SK-N-SH treated with all-trans-retinoic acid at 6 μM for 48 hours (cell line): Measurements from ENCODE around the gene SLX9.

Source experiments
- ATAC-seq: fragments of 200-7000 bp; cut with Tn5 transposase; 3 replicates; pipeline ENCODE4 v1.9.1; 2020; ENCODE audit warnings: mild to moderate bottlenecking, moderate library complexity
- ARNTL ChIP-seq: fragments of 450-650 bp; formaldehyde crosslinking; IDR thresholded peaks from 2 replicates; pipeline ENCODE4 v1.5.0; 2020; ENCODE audit warnings: low read depth, mild to moderate bottlenecking, moderate library complexity, borderline replicate concordance
- BACH2 ChIP-seq: fragments of 250-450 bp; sonication (Bioruptor Pico); IDR thresholded peaks from 2 replicates; pipeline ENCODE4 v1.9.0; 2021; ENCODE audit warnings: mild to moderate bottlenecking, borderline replicate concordance
- ESRRG ChIP-seq: fragments of 250-450 bp; sonication (Bioruptor Pico); IDR thresholded peaks from 2 replicates; pipeline ENCODE4 v1.6.1; 2021; ENCODE audit warnings: mild to moderate bottlenecking
- GLIS3 ChIP-seq: fragments of 250-450 bp; sonication (Bioruptor Pico); IDR thresholded peaks from 2 replicates; pipeline ENCODE4 v1.5.0; 2020; ENCODE audit warnings: mild to moderate bottlenecking, moderate library complexity
- ISL1 ChIP-seq: fragments of 250-450 bp; sonication (Bioruptor Pico); IDR thresholded peaks from 2 replicates; pipeline ENCODE4 v2.1.2; 2022; ENCODE audit warnings: mild to moderate bottlenecking, moderate library complexity
- OSR1 ChIP-seq: fragments of 250-450 bp; sonication (Bioruptor Pico); IDR thresholded peaks from 2 replicates; pipeline ENCODE4 v1.8.0; 2022; ENCODE audit warnings: moderate library complexity, mild to moderate bottlenecking, inconsistent platforms
- RARB ChIP-seq: fragments of 250-450 bp; sonication (Bioruptor Pico); IDR thresholded peaks from 2 replicates; pipeline ENCODE4 v1.8.0; 2021; ENCODE audit warnings: mild to moderate bottlenecking, moderate library complexity
- TCF4 ChIP-seq: fragments of 250-450 bp; sonication (Bioruptor Pico); IDR thresholded peaks from 2 replicates; pipeline ENCODE4 v1.8.0; 2021; ENCODE audit warnings: mild to moderate bottlenecking, moderate library complexity, borderline replicate concordance
- TOX ChIP-seq: fragments of 250-450 bp; sonication (Bioruptor Pico); IDR thresholded peaks from 2 replicates; pipeline ENCODE4 v1.8.0; 2021; ENCODE audit warnings: mild to moderate bottlenecking, moderate library complexity, borderline replicate concordance
- ZC3H10 ChIP-seq: fragments of 250-450 bp; sonication (Bioruptor Pico); IDR thresholded peaks from 2 replicates; pipeline ENCODE4 v1.5.1; 2021; ENCODE audit warnings: mild to moderate bottlenecking, moderate library complexity
- ZFP3 ChIP-seq: fragments of 250-450 bp; sonication (Bioruptor Pico); IDR thresholded peaks from 2 replicates; pipeline ENCODE4 v1.5.0; 2020; ENCODE audit warnings: mild to moderate bottlenecking, moderate library complexity
- ZFP30 ChIP-seq: fragments of 450-650 bp; formaldehyde crosslinking; IDR thresholded peaks from 2 replicates; pipeline ENCODE4 v1.5.0; 2022; ENCODE audit warnings: mild to moderate bottlenecking, moderate library complexity
- ZNF565 ChIP-seq: fragments of 450-650 bp; formaldehyde crosslinking; conservative IDR thresholded peaks from 2 replicates; pipeline ENCODE4 v1.5.0; 2020; ENCODE audit warnings: low read depth, mild to moderate bottlenecking, moderate library complexity
- ZNF70 ChIP-seq: fragments of 450-650 bp; formaldehyde crosslinking; IDR thresholded peaks from 2 replicates; pipeline ENCODE4 v1.5.0; 2020; ENCODE audit warnings: mild to moderate bottlenecking, moderate library complexity
- ZNF8 ChIP-seq: fragments of 450-650 bp; formaldehyde crosslinking; IDR thresholded peaks from 2 replicates; pipeline ENCODE4 v1.5.0; 2020; ENCODE audit warnings: mild to moderate bottlenecking, moderate library complexity
- TF ChIP-seq, protein P1 (sequence below): fragments of 250-450 bp; sonication (Bioruptor Pico); IDR thresholded peaks from 2 replicates; pipeline ENCODE4 v1.8.0; 2021; ENCODE audit warnings: low read depth, mild to moderate bottlenecking, moderate library complexity, borderline replicate concordance
- TF ChIP-seq, protein P2 (sequence below): fragments of 250-450 bp; sonication (Bioruptor Pico); IDR thresholded peaks from 2 replicates; pipeline ENCODE4 v1.8.0; 2020; ENCODE audit warnings: mild to moderate bottlenecking, moderate library complexity, borderline replicate concordance
- TF ChIP-seq, protein P3 (sequence below): fragments of 250-450 bp; sonication (Bioruptor Pico); IDR thresholded peaks from 2 replicates; pipeline ENCODE4 v1.5.1; 2020; ENCODE audit warnings: low read depth, mild to moderate bottlenecking, moderate library complexity
- TF ChIP-seq, protein P4 (sequence below): fragments of 250-450 bp; sonication (Bioruptor Pico); IDR thresholded peaks from 2 replicates; pipeline ENCODE4 v1.5.0; 2020; ENCODE audit warnings: mild to moderate bottlenecking, moderate library complexity

The SLX9 gene

GRCh38 chr21:44896561-44897286 is 43.1 kb upstream of the SLX9 start:
- no peak for ATAC-seq
- TF ChIP-seq ARNTL (CRISPR knock-in tag), result no peak
- no peak for TF ChIP-seq ZC3H10 (CRISPR knock-in tag)
- TF ChIP-seq OSR1, result no peak
- no peak for TF ChIP-seq GLIS3 (CRISPR knock-in tag)
- TF ChIP-seq ZFP3 (CRISPR knock-in tag), result no peak
- no peak for TF ChIP-seq RARB (CRISPR knock-in tag)
- TF ChIP-seq, protein P1, sequence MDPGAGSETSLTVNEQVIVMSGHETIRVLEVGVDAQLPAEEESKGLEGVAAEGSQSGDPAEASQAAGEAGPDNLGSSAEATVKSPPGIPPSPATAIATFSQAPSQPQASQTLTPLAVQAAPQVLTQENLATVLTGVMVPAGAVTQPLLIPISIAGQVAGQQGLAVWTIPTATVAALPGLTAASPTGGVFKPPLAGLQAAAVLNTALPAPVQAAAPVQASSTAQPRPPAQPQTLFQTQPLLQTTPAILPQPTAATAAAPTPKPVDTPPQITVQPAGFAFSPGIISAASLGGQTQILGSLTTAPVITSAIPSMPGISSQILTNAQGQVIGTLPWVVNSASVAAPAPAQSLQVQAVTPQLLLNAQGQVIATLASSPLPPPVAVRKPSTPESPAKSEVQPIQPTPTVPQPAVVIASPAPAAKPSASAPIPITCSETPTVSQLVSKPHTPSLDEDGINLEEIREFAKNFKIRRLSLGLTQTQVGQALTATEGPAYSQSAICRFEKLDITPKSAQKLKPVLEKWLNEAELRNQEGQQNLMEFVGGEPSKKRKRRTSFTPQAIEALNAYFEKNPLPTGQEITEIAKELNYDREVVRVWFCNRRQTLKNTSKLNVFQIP, result no peak
- no peak for TF ChIP-seq ZFP30
- TF ChIP-seq ISL1 (CRISPR knock-in tag), result no peak
- no peak for TF ChIP-seq BACH2 (CRISPR knock-in tag)
- TF ChIP-seq ZNF70, result no peak
- TF ChIP-seq ZNF565, result no peak
- TF ChIP-seq, protein P2, sequence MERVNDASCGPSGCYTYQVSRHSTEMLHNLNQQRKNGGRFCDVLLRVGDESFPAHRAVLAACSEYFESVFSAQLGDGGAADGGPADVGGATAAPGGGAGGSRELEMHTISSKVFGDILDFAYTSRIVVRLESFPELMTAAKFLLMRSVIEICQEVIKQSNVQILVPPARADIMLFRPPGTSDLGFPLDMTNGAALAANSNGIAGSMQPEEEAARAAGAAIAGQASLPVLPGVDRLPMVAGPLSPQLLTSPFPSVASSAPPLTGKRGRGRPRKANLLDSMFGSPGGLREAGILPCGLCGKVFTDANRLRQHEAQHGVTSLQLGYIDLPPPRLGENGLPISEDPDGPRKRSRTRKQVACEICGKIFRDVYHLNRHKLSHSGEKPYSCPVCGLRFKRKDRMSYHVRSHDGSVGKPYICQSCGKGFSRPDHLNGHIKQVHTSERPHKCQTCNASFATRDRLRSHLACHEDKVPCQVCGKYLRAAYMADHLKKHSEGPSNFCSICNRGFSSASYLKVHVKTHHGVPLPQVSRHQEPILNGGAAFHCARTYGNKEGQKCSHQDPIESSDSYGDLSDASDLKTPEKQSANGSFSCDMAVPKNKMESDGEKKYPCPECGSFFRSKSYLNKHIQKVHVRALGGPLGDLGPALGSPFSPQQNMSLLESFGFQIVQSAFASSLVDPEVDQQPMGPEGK (CRISPR knock-in tag), result no peak
- no peak for TF ChIP-seq TOX

DNA sequence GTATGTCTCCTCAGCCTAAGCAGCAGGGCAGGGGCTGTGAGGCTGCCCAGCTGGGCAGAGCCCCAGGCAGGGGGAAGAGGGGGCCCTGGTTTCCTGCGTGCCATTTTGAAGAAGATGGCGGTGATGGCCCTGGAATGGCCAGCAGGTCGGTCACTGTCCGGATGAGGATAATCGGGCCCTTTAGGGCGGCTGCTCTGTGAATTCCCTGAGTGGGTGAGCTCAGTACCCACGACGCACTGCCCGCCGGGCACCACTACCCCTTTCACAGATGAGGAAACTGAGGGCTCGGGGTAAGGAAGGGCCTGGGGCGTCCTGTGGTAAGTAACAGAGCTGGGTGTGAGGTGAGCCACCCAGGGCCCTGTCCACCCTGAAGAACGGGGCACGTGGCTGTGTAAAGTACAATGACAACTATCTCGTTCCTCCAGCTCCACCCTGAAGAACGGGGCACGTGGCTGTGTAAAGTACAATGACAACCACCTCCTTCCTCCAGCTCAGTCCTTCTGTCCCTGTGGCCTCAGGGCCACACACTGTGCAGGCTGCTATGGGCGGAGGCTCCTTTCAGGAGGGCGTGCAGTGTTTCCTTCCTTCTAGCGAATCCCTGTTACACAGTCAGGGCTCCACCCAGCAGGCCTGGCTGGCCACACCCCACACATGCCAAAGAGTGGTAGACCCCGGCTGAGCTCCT is 42.4 kb upstream of the SLX9 start:
- no peak for ATAC-seq
- no peak for TF ChIP-seq ZNF565
- TF ChIP-seq, protein P1, result no peak
- TF ChIP-seq BACH2 (CRISPR knock-in tag), result no peak
- no peak for TF ChIP-seq OSR1
- no peak for TF ChIP-seq ESRRG (CRISPR knock-in tag)

DNA sequence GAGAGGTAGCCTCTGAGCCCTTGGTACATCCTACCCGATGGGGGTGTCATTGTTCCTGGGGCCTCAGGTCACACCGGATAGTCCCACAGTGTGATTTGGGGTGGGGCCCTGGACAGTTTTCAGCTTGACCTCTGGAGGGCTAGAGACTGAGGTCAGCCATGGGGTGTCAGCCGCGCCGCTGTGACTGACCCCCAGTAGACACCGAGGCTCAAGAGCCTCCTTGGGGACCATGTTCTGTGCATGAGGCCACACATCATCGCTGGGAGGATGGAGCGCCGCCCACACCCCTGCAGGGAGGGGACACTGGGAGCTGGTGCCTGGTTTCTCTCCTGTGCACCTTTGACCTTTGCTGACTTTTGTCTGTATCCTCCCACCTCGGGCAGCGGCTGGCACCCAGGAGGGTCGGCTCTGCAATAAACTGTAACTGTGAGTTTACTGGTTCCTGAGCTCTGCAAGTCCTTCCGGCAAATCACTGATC is 41.8 kb upstream of the SLX9 start:
- ATAC-seq, result no peak
- TF ChIP-seq RARB (CRISPR knock-in tag), result no peak
- no peak for TF ChIP-seq ARNTL (CRISPR knock-in tag)
- TF ChIP-seq ZNF565, result no peak
- no peak for TF ChIP-seq ZFP30
- no peak for TF ChIP-seq OSR1
- no peak for TF ChIP-seq ZNF70
- TF ChIP-seq GLIS3 (CRISPR knock-in tag), result no peak
- no peak for TF ChIP-seq TOX
- TF ChIP-seq, protein P3, sequence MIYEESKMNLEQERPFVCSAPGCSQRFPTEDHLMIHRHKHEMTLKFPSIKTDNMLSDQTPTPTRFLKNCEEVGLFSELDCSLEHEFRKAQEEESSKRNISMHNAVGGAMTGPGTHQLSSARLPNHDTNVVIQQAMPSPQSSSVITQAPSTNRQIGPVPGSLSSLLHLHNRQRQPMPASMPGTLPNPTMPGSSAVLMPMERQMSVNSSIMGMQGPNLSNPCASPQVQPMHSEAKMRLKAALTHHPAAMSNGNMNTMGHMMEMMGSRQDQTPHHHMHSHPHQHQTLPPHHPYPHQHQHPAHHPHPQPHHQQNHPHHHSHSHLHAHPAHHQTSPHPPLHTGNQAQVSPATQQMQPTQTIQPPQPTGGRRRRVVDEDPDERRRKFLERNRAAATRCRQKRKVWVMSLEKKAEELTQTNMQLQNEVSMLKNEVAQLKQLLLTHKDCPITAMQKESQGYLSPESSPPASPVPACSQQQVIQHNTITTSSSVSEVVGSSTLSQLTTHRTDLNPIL (CRISPR knock-in tag), result no peak
- TF ChIP-seq BACH2 (CRISPR knock-in tag), result no peak
- no peak for TF ChIP-seq ISL1 (CRISPR knock-in tag)

- no peak for ATAC-seq
- TF ChIP-seq ARNTL (CRISPR knock-in tag) (no peak), TCF4 (CRISPR knock-in tag) (no peak), ZNF8 (CRISPR knock-in tag) (no peak), ZFP30 (no peak), ZC3H10 (CRISPR knock-in tag) (no peak), TOX (no peak), ESRRG (CRISPR knock-in tag) (no peak), ZNF565 (no peak)
- TF ChIP-seq, protein P4, sequence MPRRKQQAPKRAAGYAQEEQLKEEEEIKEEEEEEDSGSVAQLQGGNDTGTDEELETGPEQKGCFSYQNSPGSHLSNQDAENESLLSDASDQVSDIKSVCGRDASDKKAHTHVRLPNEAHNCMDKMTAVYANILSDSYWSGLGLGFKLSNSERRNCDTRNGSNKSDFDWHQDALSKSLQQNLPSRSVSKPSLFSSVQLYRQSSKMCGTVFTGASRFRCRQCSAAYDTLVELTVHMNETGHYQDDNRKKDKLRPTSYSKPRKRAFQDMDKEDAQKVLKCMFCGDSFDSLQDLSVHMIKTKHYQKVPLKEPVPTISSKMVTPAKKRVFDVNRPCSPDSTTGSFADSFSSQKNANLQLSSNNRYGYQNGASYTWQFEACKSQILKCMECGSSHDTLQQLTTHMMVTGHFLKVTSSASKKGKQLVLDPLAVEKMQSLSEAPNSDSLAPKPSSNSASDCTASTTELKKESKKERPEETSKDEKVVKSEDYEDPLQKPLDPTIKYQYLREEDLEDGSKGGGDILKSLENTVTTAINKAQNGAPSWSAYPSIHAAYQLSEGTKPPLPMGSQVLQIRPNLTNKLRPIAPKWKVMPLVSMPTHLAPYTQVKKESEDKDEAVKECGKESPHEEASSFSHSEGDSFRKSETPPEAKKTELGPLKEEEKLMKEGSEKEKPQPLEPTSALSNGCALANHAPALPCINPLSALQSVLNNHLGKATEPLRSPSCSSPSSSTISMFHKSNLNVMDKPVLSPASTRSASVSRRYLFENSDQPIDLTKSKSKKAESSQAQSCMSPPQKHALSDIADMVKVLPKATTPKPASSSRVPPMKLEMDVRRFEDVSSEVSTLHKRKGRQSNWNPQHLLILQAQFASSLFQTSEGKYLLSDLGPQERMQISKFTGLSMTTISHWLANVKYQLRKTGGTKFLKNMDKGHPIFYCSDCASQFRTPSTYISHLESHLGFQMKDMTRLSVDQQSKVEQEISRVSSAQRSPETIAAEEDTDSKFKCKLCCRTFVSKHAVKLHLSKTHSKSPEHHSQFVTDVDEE (CRISPR knock-in tag), result no peak
- TF ChIP-seq, protein P3 (CRISPR knock-in tag), result no peak
- TF ChIP-seq, protein P1, result no peak
Observed at GRCh38 chr21:44898851-44899767, 40.7 kb upstream of the SLX9 start.
